GM18508 (cell line): ENCODE results near the gene SULT1C4.
A peak's percentile ranks its signal among the peaks of the same experiment; 100 is the strongest.

Experiments
- ATAC-seq: cut with Tn5 transposase; IDR thresholded peaks from one replicate; pipeline ENCODE4 v1.9.1; 2021; ENCODE audit warnings: moderate number of reproducible peaks; ENCODE audit not compliant: insufficient read depth, unreplicated experiment

SULT1C4 gene

DNA sequence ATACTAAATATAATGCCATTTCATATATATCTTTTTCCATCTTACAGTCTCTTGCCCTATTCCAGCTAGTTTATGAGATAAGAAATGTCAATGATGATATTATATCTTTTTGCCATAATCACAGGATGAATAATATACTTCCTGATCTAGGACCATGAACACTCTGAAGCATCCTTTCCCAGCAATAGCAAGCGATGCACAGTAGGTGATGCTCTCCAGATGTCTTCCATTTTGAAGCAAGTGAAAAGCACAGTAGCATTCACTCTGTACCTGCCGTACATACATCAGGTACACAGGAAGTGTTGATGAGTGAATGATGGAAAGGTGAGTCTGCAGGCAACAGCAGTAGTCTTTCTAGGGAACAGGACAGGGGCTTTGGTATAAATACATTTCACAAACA, 8.6 kb upstream of the SULT1C4 start:
- no peak for ATAC-seq

DNA sequence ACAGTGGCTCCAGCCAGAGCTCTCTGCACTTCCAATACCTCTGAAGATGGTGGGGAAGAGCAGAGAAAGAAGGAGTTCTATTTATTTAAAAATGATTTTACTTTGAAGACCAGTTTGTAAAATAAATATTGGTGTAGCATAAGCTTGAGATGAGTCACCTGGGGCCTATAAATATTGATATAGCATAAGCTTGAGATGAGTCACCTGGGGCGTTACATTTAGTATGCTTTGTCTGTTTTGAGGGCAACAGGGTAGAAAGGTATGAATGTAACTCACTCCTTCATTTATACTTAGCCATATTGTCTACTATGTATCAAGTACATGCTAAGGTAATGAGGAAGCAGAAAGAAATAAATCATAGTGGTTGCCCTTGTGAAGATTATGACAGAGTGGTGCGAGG, 7.7 kb upstream of the SULT1C4 start:
- no peak for ATAC-seq

DNA sequence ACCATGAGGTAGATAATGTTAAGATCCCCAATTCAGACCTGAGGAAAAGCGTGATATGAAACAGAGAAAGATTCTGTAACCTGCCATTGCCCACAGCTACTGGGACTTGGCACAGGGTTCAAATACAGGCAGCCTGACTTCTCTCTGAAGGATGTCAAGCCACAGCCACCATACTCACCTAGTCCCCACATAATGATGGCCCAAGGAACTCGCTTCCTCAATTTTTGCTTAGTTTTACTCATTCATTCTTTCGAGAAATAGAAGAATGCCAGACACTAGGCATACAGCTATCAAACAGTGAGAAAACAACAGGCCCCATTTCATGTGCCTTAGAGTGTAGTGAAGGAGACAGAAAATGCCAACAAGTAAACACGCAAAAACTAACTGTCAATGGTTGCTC, 980 bp upstream of the SULT1C4 start:
- no peak for ATAC-seq

DNA sequence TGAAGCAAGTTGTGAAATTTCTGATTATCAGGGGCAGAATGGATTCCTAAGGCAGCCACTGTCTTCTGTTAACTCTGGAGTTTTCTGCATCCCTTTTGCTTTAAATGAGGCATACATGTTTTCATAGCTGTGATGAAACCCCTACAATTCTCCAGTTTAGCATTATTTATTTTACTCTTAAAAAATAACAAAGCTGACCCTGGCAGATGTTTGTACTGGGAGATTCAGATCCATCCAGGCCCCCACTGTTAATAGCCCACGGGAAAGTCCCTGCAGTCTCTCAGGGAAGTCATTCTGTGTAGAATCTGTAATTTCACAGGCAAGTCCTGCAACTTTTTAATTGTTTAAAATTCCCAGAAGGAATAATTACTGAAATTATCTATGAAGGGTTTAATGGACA, 353 bp upstream of the SULT1C4 start:
- no peak for ATAC-seq

DNA sequence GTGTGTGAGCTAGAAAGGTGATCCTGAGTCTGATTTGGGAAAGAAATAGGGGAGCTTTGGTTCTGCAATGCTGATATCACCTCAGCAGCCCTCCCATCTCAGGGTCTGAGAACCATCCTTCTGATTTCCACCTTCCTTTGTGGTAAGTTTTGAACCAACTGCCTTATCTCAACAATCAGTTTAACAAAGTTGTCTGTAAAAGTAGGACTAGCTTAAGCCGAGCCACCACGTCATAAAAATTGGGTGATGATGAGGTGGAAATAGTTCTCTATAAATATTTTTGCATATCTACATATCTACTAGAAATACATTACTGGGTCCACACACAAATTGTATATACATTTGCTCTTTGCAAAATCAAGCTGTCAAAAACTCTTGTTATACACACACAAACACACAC, 1.1 kb downstream of the SULT1C4 start:
- ATAC-seq: no peak

DNA sequence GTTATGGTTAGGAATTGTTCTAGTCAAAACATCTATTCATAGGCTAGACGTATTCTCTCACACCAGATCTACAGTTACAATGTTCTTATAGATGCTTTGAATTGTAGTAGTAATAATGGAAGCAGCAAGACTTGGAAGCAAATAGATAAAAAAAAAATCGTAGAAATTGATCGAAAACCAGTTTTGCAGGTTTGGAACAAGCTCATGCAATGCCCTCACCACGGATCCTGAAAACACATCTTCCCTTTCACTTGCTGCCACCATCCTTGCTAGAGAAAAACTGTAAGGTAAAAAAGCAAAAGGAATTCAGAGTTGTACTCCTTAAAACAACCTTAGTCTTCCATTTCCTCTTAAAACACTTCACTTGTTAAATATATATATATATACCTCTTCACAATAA, 4.4 kb downstream of the SULT1C4 start:
- ATAC-seq: no peak

DNA sequence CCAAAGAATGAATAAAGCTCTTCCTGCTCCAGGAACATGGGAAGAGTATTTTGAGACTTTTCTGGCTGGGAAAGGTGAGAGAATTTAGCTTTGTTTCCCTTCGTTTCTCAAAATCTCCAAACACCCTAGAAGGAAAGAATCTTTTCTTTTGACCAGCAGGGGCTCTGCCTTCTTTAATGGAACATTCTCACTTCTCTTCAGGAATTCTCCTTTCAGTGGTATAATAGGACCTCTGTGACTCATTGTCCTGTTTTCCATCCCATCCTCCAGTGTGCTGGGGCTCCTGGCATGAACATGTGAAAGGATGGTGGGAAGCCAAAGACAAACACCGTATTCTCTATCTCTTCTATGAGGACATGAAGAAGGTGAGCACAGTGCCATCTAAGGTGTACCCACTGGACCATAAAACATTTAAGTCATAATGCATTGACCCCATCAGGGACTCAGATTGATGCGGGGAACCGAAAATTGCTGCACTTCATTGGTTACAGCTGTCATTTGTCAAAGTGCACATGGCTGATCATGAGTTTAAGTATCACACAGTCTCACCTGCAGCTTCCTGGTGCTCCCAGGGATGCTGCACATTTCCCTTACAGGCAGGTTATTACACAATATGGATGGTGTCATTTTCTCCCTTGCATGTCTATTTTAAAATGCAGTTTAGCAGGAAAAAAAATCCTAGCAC, 5.5 kb downstream of the SULT1C4 start:
- ATAC-seq: peak; percentile 43

DNA sequence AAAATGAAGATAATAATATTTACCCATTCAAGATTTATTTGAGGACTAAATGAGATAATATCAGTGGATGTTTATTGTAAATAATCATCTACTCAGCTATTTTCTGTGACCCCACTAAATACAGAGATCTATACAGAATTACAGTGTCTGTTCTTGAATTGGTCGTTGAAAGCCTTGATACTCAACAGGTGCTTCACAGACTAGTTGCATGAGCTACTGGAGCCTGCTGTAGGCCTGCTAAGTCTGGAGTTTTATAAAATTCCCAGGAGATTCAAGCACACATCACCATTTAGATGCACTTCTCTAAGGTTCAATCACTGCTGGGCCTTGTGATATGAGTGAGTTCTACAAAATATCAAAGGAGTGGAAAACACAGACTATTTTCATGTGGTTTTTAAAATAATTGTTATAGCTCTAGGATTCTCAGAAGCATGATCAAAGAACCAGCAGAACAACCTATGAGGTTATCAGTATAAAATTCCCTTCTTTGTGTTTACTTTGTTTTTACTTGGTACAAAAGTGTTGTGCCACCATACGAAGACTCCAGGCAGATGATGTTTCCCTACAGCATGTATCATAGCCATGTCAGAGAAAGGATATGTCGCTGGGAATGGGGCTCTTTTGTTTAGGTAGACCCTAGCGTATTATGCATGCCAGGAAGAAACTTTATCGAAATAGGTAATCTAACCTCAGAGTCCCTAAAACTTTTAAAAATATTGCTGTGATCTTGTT, 7.1 kb downstream of the SULT1C4 start:
- no peak for ATAC-seq

DNA sequence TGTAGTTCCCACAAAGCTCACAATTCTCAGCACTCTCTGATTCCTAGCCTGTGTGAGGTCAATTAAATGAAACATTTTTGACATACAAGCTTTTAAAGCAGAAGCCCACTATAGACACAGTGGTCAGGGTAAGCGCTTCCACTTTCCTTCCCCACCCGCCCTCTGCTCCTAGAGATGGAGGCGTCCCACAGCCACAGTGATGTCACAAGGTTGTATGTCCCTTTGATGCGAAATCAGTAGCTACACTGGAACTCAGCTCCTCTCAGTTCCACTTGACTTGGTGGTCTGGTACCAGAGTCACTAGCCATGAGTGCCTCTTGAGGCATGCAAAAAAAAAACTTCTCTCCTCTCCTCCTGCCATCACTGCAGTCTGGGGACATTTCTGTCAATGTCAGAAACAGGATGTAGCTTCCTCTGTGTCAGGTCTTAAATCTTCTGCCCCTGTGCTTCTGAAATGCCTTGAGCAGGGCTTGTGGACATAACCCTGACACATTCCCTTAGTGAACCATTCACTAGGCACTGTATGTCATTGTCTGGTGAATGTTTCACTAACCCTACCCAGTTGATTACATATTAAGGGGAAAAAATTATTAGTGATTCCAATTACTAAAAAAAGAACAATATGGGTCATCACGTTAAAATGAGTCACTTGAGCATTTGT, 7.8 kb downstream of the SULT1C4 start:
- ATAC-seq: peak; percentile 86

DNA sequence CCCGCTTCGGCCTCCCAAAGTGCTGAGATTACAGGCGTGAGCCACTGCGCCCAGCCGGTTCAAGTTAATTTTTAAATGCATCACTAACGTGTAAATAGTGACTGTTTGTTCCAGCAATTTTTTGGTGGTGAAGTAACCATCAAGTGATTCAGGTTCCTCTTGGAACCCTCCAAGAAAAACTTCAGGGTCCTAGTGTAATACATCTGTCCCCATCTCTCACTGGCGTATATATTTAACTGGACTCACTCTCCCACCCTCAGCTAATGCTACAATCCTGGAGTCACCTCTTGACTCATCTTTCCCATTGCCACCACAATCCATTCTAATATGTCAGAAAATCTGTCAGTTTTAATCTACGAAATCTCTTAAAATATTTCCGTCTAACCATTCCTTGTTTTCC, 10.3 kb downstream of the SULT1C4 start:
- no peak for ATAC-seq

DNA sequence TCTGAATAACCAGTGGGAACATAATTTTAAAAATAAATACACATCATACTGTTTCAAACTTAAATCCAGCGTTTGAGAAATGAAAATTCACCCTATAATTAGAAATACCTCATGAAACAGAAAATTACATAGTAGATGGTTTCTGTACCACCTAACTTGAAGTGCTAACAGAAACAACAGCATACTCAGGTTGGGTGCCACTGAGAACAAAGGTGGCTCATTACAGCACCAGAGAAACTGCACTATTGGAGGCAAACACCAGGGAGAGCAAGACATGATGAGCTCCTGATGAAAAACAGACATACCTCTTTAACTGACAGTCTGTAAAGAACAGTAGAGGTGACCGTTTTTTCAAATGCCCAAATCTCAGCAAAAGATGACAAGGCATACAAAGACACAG, 12.6 kb downstream of the SULT1C4 start:
- no peak for ATAC-seq

DNA sequence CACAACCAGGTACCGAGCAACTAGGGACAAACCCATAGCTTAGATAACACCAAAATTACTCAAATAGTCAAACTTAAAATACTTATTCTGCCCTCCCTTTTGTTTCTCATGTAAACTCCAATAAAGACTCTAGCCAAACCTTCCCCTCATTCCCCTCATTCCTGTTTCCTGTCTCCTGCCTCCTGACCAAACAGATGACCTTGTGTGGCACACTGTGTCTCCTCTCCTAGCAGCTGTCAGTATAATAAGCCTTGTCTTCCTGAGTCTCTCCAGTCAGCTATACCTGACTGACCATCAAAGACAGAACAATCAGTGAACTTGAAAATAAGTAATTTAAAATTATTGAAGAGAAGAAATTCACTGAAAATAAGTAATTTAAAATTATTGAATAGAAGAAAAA, 14.3 kb downstream of the SULT1C4 start:
- ATAC-seq: no peak

DNA sequence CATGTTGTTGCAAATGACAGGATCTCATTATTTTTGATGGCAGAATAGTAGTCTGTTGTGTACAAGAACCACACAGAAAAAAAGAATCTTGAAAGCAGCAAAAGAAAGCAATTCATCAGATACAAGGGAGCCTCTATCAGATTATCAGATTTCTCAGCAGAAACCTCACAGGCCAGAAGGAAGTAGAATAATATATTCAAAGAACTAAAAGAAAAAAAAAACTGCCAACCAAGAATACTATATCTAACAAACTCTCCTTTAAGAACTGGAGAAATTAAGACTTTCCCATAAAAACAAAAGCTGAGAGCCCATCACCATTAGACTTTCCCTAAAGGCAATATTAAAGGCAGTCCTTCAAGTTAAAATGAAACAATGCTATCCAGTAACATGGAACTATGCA, 15.4 kb downstream of the SULT1C4 start:
- ATAC-seq: no peak

DNA sequence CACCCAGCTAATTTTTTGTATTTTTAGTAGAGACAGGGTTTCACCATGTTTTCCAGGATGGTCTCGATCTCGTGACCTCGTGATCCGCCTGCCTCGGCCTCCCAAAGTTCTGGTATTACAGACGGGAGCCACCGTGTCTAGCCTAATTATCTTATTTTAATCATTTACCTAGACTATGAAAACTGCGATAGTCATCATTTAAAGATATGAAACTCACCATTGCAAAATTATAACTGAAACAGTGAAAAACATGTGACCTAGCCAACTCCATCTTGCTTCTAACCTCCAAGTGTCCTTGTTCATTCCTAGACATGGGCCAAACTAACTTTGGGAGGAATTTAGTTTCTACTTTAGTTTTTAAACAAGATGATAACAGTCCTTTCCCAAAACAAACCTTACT, 17.4 kb downstream of the SULT1C4 start:
- ATAC-seq: no peak

DNA sequence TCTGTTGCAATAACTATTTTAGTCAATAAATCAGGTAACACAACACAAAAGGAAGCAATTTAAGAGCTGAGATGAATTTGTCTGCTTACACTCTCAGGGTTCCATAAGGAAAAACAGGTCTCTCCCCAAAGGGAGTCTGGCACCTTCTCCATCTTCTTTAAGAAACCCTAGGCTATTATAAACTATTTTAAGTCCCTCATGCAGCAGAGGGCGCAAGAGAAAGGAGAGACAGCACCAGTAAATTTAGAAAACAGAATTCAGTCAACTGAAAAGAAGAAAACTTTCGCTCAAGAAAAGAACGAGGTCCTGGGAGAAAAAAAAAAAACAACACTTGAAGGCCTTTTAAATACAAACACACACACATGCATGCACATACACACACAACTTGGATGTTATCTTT, 19.1 kb downstream of the SULT1C4 start:
- ATAC-seq: no peak

DNA sequence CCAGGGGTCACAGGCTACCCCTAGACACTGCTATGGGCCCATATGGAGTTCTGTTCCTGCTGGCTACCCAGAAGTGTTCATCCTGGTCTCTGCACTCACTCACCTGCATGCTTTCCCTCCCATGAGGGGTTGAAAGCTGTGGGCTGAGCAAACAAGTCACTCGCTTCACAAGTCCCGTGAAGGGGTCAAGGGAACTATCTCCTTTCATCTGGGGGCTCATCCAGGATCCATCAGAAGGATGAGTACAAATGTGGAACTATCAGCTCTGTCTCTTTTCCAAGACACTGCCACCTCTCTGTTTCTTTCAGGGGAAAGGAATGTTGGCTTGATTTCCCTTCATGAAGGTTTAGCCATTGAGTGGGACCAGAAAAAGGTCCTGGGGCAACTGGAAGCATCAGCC, 21.7 kb downstream of the SULT1C4 start:
- ATAC-seq: no peak

DNA sequence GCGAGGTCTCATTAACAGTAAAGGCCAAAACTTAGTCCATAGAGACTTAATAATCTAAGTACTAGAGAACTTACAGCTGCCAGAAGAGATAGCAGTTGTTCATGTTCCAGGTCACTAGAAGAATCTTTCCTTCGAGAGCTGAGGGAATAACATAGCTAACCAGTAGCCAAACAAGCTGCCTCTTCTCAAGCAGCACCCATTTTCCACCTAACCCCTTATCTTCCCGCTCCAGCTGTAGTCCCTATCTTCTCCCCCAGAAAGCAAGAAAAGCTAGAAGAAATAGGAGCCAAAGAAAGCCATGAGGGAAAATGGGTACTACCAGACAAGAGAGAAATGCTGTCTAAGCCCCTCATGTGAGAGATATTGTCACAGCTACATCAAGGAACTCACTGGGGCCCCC, 24.0 kb downstream of the SULT1C4 start:
- no peak for ATAC-seq

DNA sequence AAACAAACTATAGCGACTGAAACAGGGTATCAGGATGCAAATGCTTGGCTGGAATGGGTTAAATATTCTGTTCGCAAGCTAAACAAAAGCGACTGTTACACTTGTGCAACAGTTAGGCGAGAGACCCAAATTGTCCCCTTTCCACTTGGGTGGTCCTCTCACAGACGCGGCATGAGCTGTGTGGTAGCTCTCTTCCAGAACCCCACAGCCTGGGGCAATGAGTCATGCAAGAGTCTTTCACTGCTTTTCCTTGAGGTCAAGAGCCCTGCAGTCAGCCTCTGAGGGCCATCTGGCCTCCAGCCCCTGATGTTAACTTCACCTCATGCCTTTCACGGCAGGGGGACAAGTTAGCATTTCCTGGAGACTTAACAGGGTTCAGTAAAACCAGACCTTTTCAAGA, 25.7 kb downstream of the SULT1C4 start:
- no peak for ATAC-seq

DNA sequence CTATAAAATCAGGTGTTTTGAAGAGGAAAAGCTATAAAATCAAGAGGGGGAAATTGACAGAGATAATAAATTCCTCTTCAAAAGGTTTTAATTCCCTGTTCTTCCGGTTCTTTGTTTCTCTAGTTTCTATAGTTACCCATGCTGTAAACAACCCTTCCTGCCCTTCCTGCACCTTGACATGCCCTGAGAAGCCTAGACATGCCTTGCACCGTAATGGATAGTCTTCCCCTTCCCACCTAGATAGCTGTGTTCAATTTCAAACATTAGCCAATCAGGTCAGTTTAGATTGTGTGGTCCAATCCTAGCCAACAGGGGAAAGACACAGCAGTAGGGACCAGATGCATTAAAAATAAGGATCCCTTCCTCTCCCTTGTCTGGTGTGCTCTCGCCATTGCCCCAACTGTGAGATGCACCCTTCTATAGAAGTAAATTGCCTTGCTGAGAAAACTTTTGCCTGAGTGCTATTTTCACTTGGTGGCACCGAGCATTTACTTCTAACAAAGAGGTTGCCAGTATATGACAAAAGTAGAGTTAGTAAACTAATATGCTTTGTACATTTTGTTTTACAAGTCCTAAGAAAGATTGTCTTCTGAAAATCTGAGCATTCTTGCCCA, 27.1 kb downstream of the SULT1C4 start:
- ATAC-seq: no peak

DNA sequence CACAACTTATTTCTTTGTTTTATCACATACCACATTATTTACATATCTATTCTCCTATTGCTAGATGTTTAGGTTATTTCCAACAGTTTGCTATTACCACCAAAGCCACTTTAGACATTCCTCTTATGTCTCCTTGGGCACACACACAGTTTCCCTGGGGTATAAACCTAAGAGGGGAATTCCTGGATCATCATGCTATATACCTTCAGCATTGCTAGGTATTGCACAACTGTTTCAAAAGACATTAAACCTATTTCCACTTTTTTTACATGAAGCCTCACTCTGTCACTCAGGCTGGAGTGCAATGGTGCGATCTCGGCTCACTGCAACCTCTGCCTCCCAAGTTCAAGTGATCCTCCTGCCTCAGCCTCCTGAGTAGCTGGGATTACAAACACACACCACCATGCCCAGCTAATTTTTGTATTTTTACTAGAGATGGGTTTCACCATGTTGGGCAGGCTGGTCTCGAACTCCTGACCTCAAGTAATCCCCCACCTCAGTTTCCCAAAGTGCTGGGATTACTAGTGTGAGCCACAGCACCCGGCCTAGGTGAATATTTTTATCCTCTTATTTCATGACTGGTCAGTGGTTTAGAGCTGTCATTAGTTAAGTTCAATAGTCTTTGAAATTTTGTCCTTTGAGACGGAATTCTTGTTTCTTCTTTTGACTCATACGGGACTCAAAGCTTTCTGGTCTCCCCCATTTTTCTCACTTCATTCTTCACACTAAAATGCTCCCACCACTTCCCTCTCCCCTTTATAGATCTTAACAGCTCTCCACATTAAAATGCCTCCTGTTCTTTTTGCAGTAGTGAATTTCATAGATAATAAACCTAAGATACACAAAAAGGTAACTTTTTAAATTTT, 30.3 kb downstream of the SULT1C4 start:
- peak; percentile 61 for ATAC-seq
